Kidney tubule cell (primary cell): Measurements from ENCODE around the gene QARS1.

ENCODE experiments used
- DNase-seq: peaks from one replicate; pipeline ENCODE4 v3.0.0-alpha.2; 2018; ENCODE audit warnings: low spot score

Gene QARS1

GRCh38 chr3:49104427-49105291 is at the start of gene QARS1:
Gene QARS1, minus strand, starts transcription at chr3:49104757. Its CDS starts 24 bp downstream, at chr3:49104733.
- peak; percentile 92 for DNase-seq

- no peak for DNase-seq
Observed at GRCh38 chr3:49153349-49153912, 48.9 kb upstream of the QARS1 start.

GRCh38 chr3:49151610-49152009 is 47.1 kb upstream of the QARS1 start:
- DNase-seq: no peak

- no peak for DNase-seq
Observed at GRCh38 chr3:49148159-49148558, 43.6 kb upstream of the QARS1 start.

GRCh38 chr3:49140080-49140479 is 35.5 kb upstream of the QARS1 start:
- DNase-seq: no peak

- DNase-seq: no peak
Observed at GRCh38 chr3:49135499-49135898, 30.9 kb upstream of the QARS1 start.

GRCh38 chr3:49134471-49135265 is 30.1 kb upstream of the QARS1 start:
- no peak for DNase-seq

- DNase-seq: peak; percentile 91
Observed at GRCh38 chr3:49133226-49133951, 28.8 kb upstream of the QARS1 start.

GRCh38 chr3:49132437-49133225 is 28.1 kb upstream of the QARS1 start, which contains the start of gene LAMB2:
Gene LAMB2, minus strand, starts transcription at chr3:49133050. Its CDS starts 183 bp downstream, at chr3:49132867.
- peak; percentile 80 for DNase-seq

GRCh38 chr3:49132073-49132436 is 27.5 kb upstream of the QARS1 start:
- DNase-seq: peak; percentile 9

- DNase-seq: no peak
Observed at GRCh38 chr3:49131576-49131975, 27.0 kb upstream of the QARS1 start.

- no peak for DNase-seq
Observed at GRCh38 chr3:49131040-49131439, 26.5 kb upstream of the QARS1 start.

GRCh38 chr3:49124991-49125670 is 20.6 kb upstream of the QARS1 start:
- DNase-seq: no peak

- DNase-seq: no peak
Observed at GRCh38 chr3:49124203-49124602, 19.6 kb upstream of the QARS1 start.

- no peak for DNase-seq
Observed at GRCh38 chr3:49123687-49124086, 19.1 kb upstream of the QARS1 start.

- DNase-seq: no peak
Observed at GRCh38 chr3:49122886-49123545, 18.5 kb upstream of the QARS1 start.

GRCh38 chr3:49122451-49122850 is 17.9 kb upstream of the QARS1 start:
- no peak for DNase-seq

- no peak for DNase-seq
Observed at GRCh38 chr3:49122022-49122421, 17.5 kb upstream of the QARS1 start.

GRCh38 chr3:49121132-49121736 is 16.7 kb upstream of the QARS1 start:
- no peak for DNase-seq
